NB4 (cell line): ENCODE results near the gene RTL1.

ENCODE experiments used
- DNase-seq: peaks from one replicate; pipeline ENCODE4 v3.0.0; 2010; ENCODE audit warnings: low read depth
- H3K4me3 ChIP-seq: one replicate; pipeline ENCODE4 v1.5.1; 2011; ENCODE audit warnings: mild to moderate bottlenecking, low read depth, low read length, moderate library complexity
- CTCF ChIP-seq: IDR thresholded peaks from one replicate; pipeline ENCODE4 v1.5.1; 2012; ENCODE audit warnings: low read depth, low read length
- MAX ChIP-seq: IDR thresholded peaks from 2 replicates; pipeline ENCODE4 v1.6.1; 2011; ENCODE audit warnings: low read depth, low read length
- MYC ChIP-seq: IDR thresholded peaks from 2 replicates; pipeline ENCODE4 v1.6.1; 2011; ENCODE audit warnings: low read depth, low read length
- POLR2A ChIP-seq: IDR thresholded peaks from 2 replicates; pipeline ENCODE4 v1.6.1; 2011; ENCODE audit warnings: mild to moderate bottlenecking; ENCODE audit not compliant: insufficient read length; ENCODE audit errors: extremely low read depth

The RTL1 gene

GRCh38 chr14:100881211-100882025 lies 22.1 kb downstream of the RTL1 start:
- no peak for DNase-seq
- no peak overlapping the region for H3K4me3 ChIP-seq
- no peak for TF ChIP-seq CTCF
- TF ChIP-seq MAX: no peak
- no peak for TF ChIP-seq MYC
- no peak for TF ChIP-seq POLR2A

- no peak overlapping the region for H3K4me3 ChIP-seq
- DNase-seq: no peak
- TF ChIP-seq CTCF: no peak
- TF ChIP-seq POLR2A: no peak
- no peak for TF ChIP-seq MYC
- TF ChIP-seq MAX: no peak
Observed at GRCh38 chr14:100880271-100881101, 23.0 kb downstream of the RTL1 start.

- no peak overlapping the region for H3K4me3 ChIP-seq
- DNase-seq: no peak
- TF ChIP-seq MYC (no peak), POLR2A (no peak), MAX (no peak), CTCF (no peak)
Observed at GRCh38 chr14:100879782-100880181, 23.7 kb downstream of the RTL1 start.

- H3K4me3 ChIP-seq: no peak overlapping the region
- DNase-seq: no peak
- TF ChIP-seq MYC (no peak), POLR2A (no peak)
Observed at GRCh38 chr14:100879194-100879593, 24.3 kb downstream of the RTL1 start.

- no peak for TF ChIP-seq MAX
- TF ChIP-seq MYC: no peak
- TF ChIP-seq POLR2A: no peak
- TF ChIP-seq CTCF: no peak
- H3K4me3 ChIP-seq: no peak overlapping the region
- no peak for DNase-seq
Observed at GRCh38 chr14:100878271-100879146, 25.0 kb downstream of the RTL1 start.

GRCh38 chr14:100875861-100876590 lies 27.5 kb downstream of the RTL1 start:
- no peak overlapping the region for H3K4me3 ChIP-seq
- DNase-seq: no peak
- TF ChIP-seq MAX (no peak), POLR2A (no peak), CTCF (no peak), MYC (no peak)
